Progenitor cell of endocrine pancreas (in vitro differentiated cells): ENCODE data around the gene SHANK2. TPM values are rescaled to one million over a fixed set of nuclear protein-coding genes. Genes with fewer than 3 reads are reported as not detected.

ENCODE experiments used
- DNase-seq: peaks from one replicate; pipeline ENCODE4 v3.0.0; 2021; ENCODE audit warnings: low spot score; ENCODE audit not compliant: unreplicated experiment
- H3K27ac Mint-ChIP-seq: 2 replicates; pipeline ENCODE4 v1.8.0; 2021; ENCODE audit warnings: mild to moderate bottlenecking, moderate library complexity, mixed read lengths
- H3K27me3 Mint-ChIP-seq: 2 replicates; pipeline ENCODE4 v1.8.0; 2021; ENCODE audit warnings: mixed read lengths
- H3K36me3 Mint-ChIP-seq: 2 replicates; pipeline ENCODE4 v1.8.0; 2022; ENCODE audit warnings: mixed read lengths; ENCODE audit not compliant: insufficient read depth
- H3K4me1 Mint-ChIP-seq: 2 replicates; pipeline ENCODE4 v1.8.0; 2021; ENCODE audit warnings: low read depth, mixed read lengths
- H3K4me3 Mint-ChIP-seq: 2 replicates; pipeline ENCODE4 v1.8.0; 2021; ENCODE audit warnings: low read depth, mild to moderate bottlenecking, moderate library complexity, mixed read lengths
- H3K9me3 Mint-ChIP-seq: 2 replicates; pipeline ENCODE4 v1.8.0; 2021; ENCODE audit warnings: low read depth, mixed read lengths
- CTCF ChIP-seq: fragments of 200-600 bp; sonication (generic); IDR thresholded peaks from one replicate; pipeline ENCODE4 v1.5.0; 2021; ENCODE audit warnings: antibody characterized with exemption, mild to moderate bottlenecking; ENCODE audit not compliant: unreplicated experiment
- total RNA-seq: library from RNA; stranded (reverse); gene quantifications from 2 replicates; pipeline ENCODE4 v1.2.1, GENCODE V29; 2021

Gene SHANK2
- total RNA-seq, 1 donor from 2014 or later: 104 TPM

GRCh38 chr11:71253794-71254193, 1.4 kb upstream of the SHANK2 start:
- Mint-ChIP-seq H3K9me3 (peaks cover 4% of the 10 kb centered on the region), H3K27ac (peak overlapping the region; percentile 97), H3K4me1 (peaks cover 47% of the 10 kb centered on the region), H3K4me3 (peak overlapping the region; percentile 81), H3K36me3 (peaks cover 3% of the 10 kb centered on the region), H3K27me3 (no peaks in the 10 kb centered on the region)
- TF ChIP-seq CTCF: no peak
- no peak for DNase-seq

- peak overlapping the region; percentile 97 for H3K27ac Mint-ChIP-seq
- peaks cover 50% of the 10 kb centered on the region for H3K4me1 Mint-ChIP-seq
- no peaks in the 10 kb centered on the region for H3K27me3 Mint-ChIP-seq
- DNase-seq: peak; percentile 37
- H3K9me3 Mint-ChIP-seq: no peaks in the 10 kb centered on the region
- no peaks in the 10 kb centered on the region for H3K36me3 Mint-ChIP-seq
- no peak for TF ChIP-seq CTCF
- peak overlapping the region; percentile 81 for H3K4me3 Mint-ChIP-seq
Measured at GRCh38 chr11:71252770-71253730, 673 bp upstream of the SHANK2 start.

GRCh38 chr11:71251761-71252268, 562 bp downstream of the SHANK2 start:
- no peaks in the 10 kb centered on the region for H3K27me3 Mint-ChIP-seq
- peaks cover 54% of the 10 kb centered on the region for H3K4me1 Mint-ChIP-seq
- H3K4me3 Mint-ChIP-seq: peak overlapping the region; percentile 81
- peak; percentile 78 for DNase-seq
- peak; percentile 80 for TF ChIP-seq CTCF
- H3K27ac Mint-ChIP-seq: peak overlapping the region; percentile 92
- no peaks in the 10 kb centered on the region for H3K9me3 Mint-ChIP-seq
- no peaks in the 10 kb centered on the region for H3K36me3 Mint-ChIP-seq

- DNase-seq: no peak
- no peaks in the 10 kb centered on the region for H3K27me3 Mint-ChIP-seq
- no peaks in the 10 kb centered on the region for H3K36me3 Mint-ChIP-seq
- peaks cover 59% of the 10 kb centered on the region for H3K4me1 Mint-ChIP-seq
- no peaks in the 10 kb centered on the region for H3K9me3 Mint-ChIP-seq
- H3K27ac Mint-ChIP-seq: peak overlapping the region; percentile 45
- TF ChIP-seq CTCF: no peak
- peak overlapping the region; percentile 78 for H3K4me3 Mint-ChIP-seq
Measured at GRCh38 chr11:71251151-71251721, 1.1 kb downstream of the SHANK2 start.

- DNase-seq: no peak
- no peaks in the 10 kb centered on the region for H3K27me3 Mint-ChIP-seq
- peak overlapping the region; percentile 78 for H3K4me3 Mint-ChIP-seq
- H3K4me1 Mint-ChIP-seq: peaks cover 54% of the 10 kb centered on the region
- H3K27ac Mint-ChIP-seq: peak overlapping the region; percentile 74
- no peak for TF ChIP-seq CTCF
- no peaks in the 10 kb centered on the region for H3K36me3 Mint-ChIP-seq
- H3K9me3 Mint-ChIP-seq: no peaks in the 10 kb centered on the region
Measured at GRCh38 chr11:71250523-71251150, 1.7 kb downstream of the SHANK2 start.
